Muscle of leg (tissue), 11 donors: ENCODE results near the gene ZNF419. TPM values are rescaled to one million over a fixed set of nuclear protein-coding genes. Genes with fewer than 3 reads are reported as not detected.
"Not testable (repeated sequence)": the region's sequence is repeated elsewhere in the genome, so short reads cannot be mapped to it uniquely, and the experiment has no call there.

Experiments used
- DNase-seq: peaks from one replicate; pipeline ENCODE4 v3.0.0; 2013
- H3K27ac ChIP-seq: one replicate; pipeline ENCODE4 v1.5.1; 2013; ENCODE audit warnings: mild to moderate bottlenecking, low read length, control low read depth
- H3K27me3 ChIP-seq: one replicate; pipeline ENCODE4 v1.6.1; 2013; ENCODE audit warnings: low read length; ENCODE audit not compliant: control insufficient read depth, insufficient read depth
- H3K36me3 ChIP-seq: one replicate; pipeline ENCODE4 v1.6.1; 2013; ENCODE audit warnings: low read length; ENCODE audit not compliant: control insufficient read depth, insufficient read depth
- H3K4me1 ChIP-seq: one replicate; pipeline ENCODE4 v1.6.1; 2013; ENCODE audit warnings: low read length; ENCODE audit not compliant: control insufficient read depth, insufficient read depth
- H3K4me3 ChIP-seq: one replicate; pipeline ENCODE4 v1.5.1; 2013; ENCODE audit warnings: low read length, control low read depth
- H3K9me3 ChIP-seq: replicated peaks from 2 replicates; pipeline ENCODE4 v1.6.1; 2013; ENCODE audit warnings: low read depth, low read length; ENCODE audit not compliant: control insufficient read depth
- WGBS: methylation state at CpG from one replicate; pipeline ENCODE4 v1.1.5; 2013; ENCODE audit warnings: missing lambda C conversion rate; ENCODE audit not compliant: insufficient coverage; 5-methylcytosine and 5-hydroxymethylcytosine counted together
- polyA plus RNA-seq, 8 donors: library from polyadenylated mRNA; unstranded; fragments of 120-200 nt; gene quantifications; one replicate each; pipeline versions ENCODE4 v1.2.1 to v1.2.3, GENCODE V29; 2013; ENCODE audit warnings: inconsistent platforms in 1 of 8, low replicate concordance in 1 of 8; ENCODE audit not compliant: insufficient read length in 8 of 8, insufficient read depth in 1 of 8
- total RNA-seq: library from RNA; stranded (reverse); fragments of 120-200 nt; gene quantifications from one replicate; pipeline ENCODE4 v1.2.4, GENCODE V29; 2013

The ZNF419 gene
- total and polyA plus RNA-seq, 9 donors: 7.8 to 11.3 (median 9.3) TPM

GRCh38 chr19:57473646-57474045 lies 13.9 kb upstream of the ZNF419 start:
- Histone ChIP-seq H3K9me3 (peaks cover 75% of the 10 kb centered on the region), H3K27ac (no peak overlapping the region), H3K36me3 (peaks cover 45% of the 10 kb centered on the region), H3K27me3 (no peaks in the 10 kb centered on the region), H3K4me1 (peaks cover 8% of the 10 kb centered on the region), H3K4me3 (no peak overlapping the region)
- no peak for DNase-seq
- WGBS: 100% methylated on average over 3 of the region's 4 CpGs

- Histone ChIP-seq H3K4me3 (peak within 1 kb of the TSS; percentile 74), H3K27me3 (no peaks in the 10 kb centered on the region), H3K27ac (peak within 1 kb of the TSS; percentile 87), H3K36me3 (peaks cover 40% of the 10 kb centered on the region), H3K4me1 (peaks cover 8% of the 10 kb centered on the region), H3K9me3 (peaks cover 45% of the 10 kb centered on the region)
- WGBS: 0% methylated on average over 25 of the region's 38 CpGs
- peak; percentile 98 for DNase-seq
Observed at GRCh38 chr19:57477191-57478008, 10.2 kb upstream of the ZNF419 start, which contains the start of gene ZNF772. TSS of gene ZNF772 (minus strand) at chr19:57477566. CDS start at chr19:57477309, 257 bp downstream.

GRCh38 chr19:57488299-57488644 lies 722 bp downstream of the ZNF419 start:
- H3K27me3 ChIP-seq, DNase-seq, H3K27ac ChIP-seq, H3K4me1 ChIP-seq, H3K9me3 ChIP-seq: not testable (repeated sequence)
- H3K4me3 ChIP-seq: peak overlapping the region; percentile 8
- peaks cover 30% of the 10 kb centered on the region for H3K36me3 ChIP-seq
- WGBS: no CpG with 5 or more reads among the region's 1 CpG

GRCh38 chr19:57499332-57499679 lies 11.8 kb downstream of the ZNF419 start:
- Histone ChIP-seq H3K9me3 (peaks cover 32% of the 10 kb centered on the region), H3K36me3 (peaks cover 15% of the 10 kb centered on the region)
- not testable (repeated sequence) for H3K4me1 ChIP-seq, H3K4me3 ChIP-seq, H3K27ac ChIP-seq, DNase-seq, H3K27me3 ChIP-seq

GRCh38 chr19:57499680-57500395 lies 12.3 kb downstream of the ZNF419 start, which contains the start of gene ZNF773:
TSS of gene ZNF773 (plus strand) at chr19:57499938. CDS start at chr19:57500081, 143 bp downstream.
- peak; percentile 98 for DNase-seq
- not testable (repeated sequence) for H3K4me1 ChIP-seq, H3K27me3 ChIP-seq
- Histone ChIP-seq H3K36me3 (peaks cover 17% of the 10 kb centered on the region), H3K9me3 (peaks cover 29% of the 10 kb centered on the region), H3K4me3 (peak within 1 kb of the TSS; percentile 63), H3K27ac (peak within 1 kb of the TSS; percentile 80)
- WGBS: under 1% methylated on average over 50 of the region's 69 CpGs

- peaks cover 22% of the 10 kb centered on the region for H3K36me3 ChIP-seq
- peaks cover 30% of the 10 kb centered on the region for H3K9me3 ChIP-seq
- peak overlapping the region; percentile 24 for H3K4me3 ChIP-seq
- peak; percentile 19 for DNase-seq
- 0% methylated on average over 1 of the region's 4 CpGs for WGBS
- not testable (repeated sequence) for H3K27me3 ChIP-seq, H3K27ac ChIP-seq, H3K4me1 ChIP-seq
Observed at GRCh38 chr19:57500400-57500799, 12.8 kb downstream of the ZNF419 start.

- peaks cover 45% of the 10 kb centered on the region for H3K36me3 ChIP-seq
- H3K27me3 ChIP-seq: no peaks in the 10 kb centered on the region
- H3K9me3 ChIP-seq: peaks cover 52% of the 10 kb centered on the region
- no peak overlapping the region for H3K4me3 ChIP-seq
- no peak overlapping the region for H3K27ac ChIP-seq
- no peaks in the 10 kb centered on the region for H3K4me1 ChIP-seq
- no peak for DNase-seq
- 92% methylated on average over 4 of the region's 4 CpGs for WGBS
Observed at GRCh38 chr19:57506163-57506562, 18.6 kb downstream of the ZNF419 start.

GRCh38 chr19:57511484-57511883 lies 23.9 kb downstream of the ZNF419 start:
- no peak for DNase-seq
- H3K27me3 ChIP-seq: no peaks in the 10 kb centered on the region
- H3K27ac ChIP-seq: no peak overlapping the region
- no peak overlapping the region for H3K4me3 ChIP-seq
- H3K36me3 ChIP-seq: peaks cover 19% of the 10 kb centered on the region
- H3K4me1 ChIP-seq: no peaks in the 10 kb centered on the region
- peaks cover 45% of the 10 kb centered on the region for H3K9me3 ChIP-seq

GRCh38 chr19:57512845-57513244 lies 25.3 kb downstream of the ZNF419 start:
- no peaks in the 10 kb centered on the region for H3K4me1 ChIP-seq
- WGBS: 98% methylated on average over 5 of the region's 6 CpGs
- H3K9me3 ChIP-seq: peaks cover 39% of the 10 kb centered on the region
- no peak overlapping the region for H3K27ac ChIP-seq
- H3K27me3 ChIP-seq: no peaks in the 10 kb centered on the region
- no peak overlapping the region for H3K4me3 ChIP-seq
- DNase-seq: no peak
- H3K36me3 ChIP-seq: peaks cover 12% of the 10 kb centered on the region

GRCh38 chr19:57515255-57515654 lies 27.7 kb downstream of the ZNF419 start:
- H3K36me3 ChIP-seq: peaks cover 12% of the 10 kb centered on the region
- H3K27ac ChIP-seq: no peak overlapping the region
- H3K9me3 ChIP-seq: peaks cover 30% of the 10 kb centered on the region
- H3K4me1 ChIP-seq: no peaks in the 10 kb centered on the region
- 96% methylated on average over 5 of the region's 5 CpGs for WGBS
- H3K27me3 ChIP-seq: no peaks in the 10 kb centered on the region
- H3K4me3 ChIP-seq: no peak overlapping the region
- DNase-seq: no peak
